Activated T-cell treated with anti-CD3 and anti-CD28 coated beads, Interleukin-2, amount 50 U/mL, for 1 hour (primary cell): ENCODE results near the gene ARHGEF7.

Experiments used
- DNase-seq: peaks from one replicate; pipeline ENCODE4 v3.0.0-alpha.2; 2020

Gene ARHGEF7

GRCh38 chr13:111283457-111283856 lies 168.3 kb downstream of the ARHGEF7 start:
- no peak for DNase-seq

GRCh38 chr13:111283991-111284390 lies 168.9 kb downstream of the ARHGEF7 start:
- no peak for DNase-seq

- no peak for DNase-seq
Measured at GRCh38 chr13:111284565-111284964, 169.5 kb downstream of the ARHGEF7 start.

- DNase-seq: no peak
Measured at GRCh38 chr13:111286162-111286561, 171.1 kb downstream of the ARHGEF7 start.

GRCh38 chr13:111286749-111287148 lies 171.6 kb downstream of the ARHGEF7 start:
- no peak for DNase-seq

GRCh38 chr13:111287201-111287600 lies 172.1 kb downstream of the ARHGEF7 start:
- DNase-seq: no peak

- DNase-seq: no peak
Measured at GRCh38 chr13:111288276-111288675, 173.2 kb downstream of the ARHGEF7 start.

GRCh38 chr13:111289251-111289650 lies 174.1 kb downstream of the ARHGEF7 start:
- DNase-seq: no peak

- no peak for DNase-seq
Measured at GRCh38 chr13:111291908-111292307, 176.8 kb downstream of the ARHGEF7 start.

GRCh38 chr13:111292710-111293485 lies 177.8 kb downstream of the ARHGEF7 start:
- no peak for DNase-seq

GRCh38 chr13:111295886-111296285 lies 180.8 kb downstream of the ARHGEF7 start:
- DNase-seq: no peak

- DNase-seq: no peak
Measured at GRCh38 chr13:111296417-111296816, 181.3 kb downstream of the ARHGEF7 start.

GRCh38 chr13:111298214-111298975 lies 183.3 kb downstream of the ARHGEF7 start:
- DNase-seq: no peak

GRCh38 chr13:111302045-111302726 lies 187.1 kb downstream of the ARHGEF7 start:
- DNase-seq: no peak

- no peak for DNase-seq
Measured at GRCh38 chr13:111303559-111303958, 188.4 kb downstream of the ARHGEF7 start.

- DNase-seq: no peak
Measured at GRCh38 chr13:111304041-111304544, 189.0 kb downstream of the ARHGEF7 start.

- no peak for DNase-seq
Measured at GRCh38 chr13:111304603-111305289, 189.6 kb downstream of the ARHGEF7 start.

- no peak for DNase-seq
Measured at GRCh38 chr13:111312944-111313590, 198.0 kb downstream of the ARHGEF7 start.

- DNase-seq: no peak
Measured at GRCh38 chr13:111313911-111314425, 198.9 kb downstream of the ARHGEF7 start.

GRCh38 chr13:111314852-111315251 lies 199.7 kb downstream of the ARHGEF7 start:
- DNase-seq: no peak

GRCh38 chr13:111315347-111315995 lies 200.4 kb downstream of the ARHGEF7 start:
- no peak for DNase-seq
